NT2/D1 (cell line): ENCODE results near the gene C4B.
"Not testable (repeated sequence)": the region's sequence is repeated elsewhere in the genome, so short reads cannot be mapped to it uniquely, and the experiment has no call there.

ENCODE experiments used
- SUZ12 ChIP-seq: IDR thresholded peaks from 2 replicates; pipeline ENCODE4 v1.6.1; 2011; ENCODE audit not compliant: insufficient read length, insufficient read depth; ENCODE audit errors: extremely low read depth
- ZNF274 ChIP-seq: IDR thresholded peaks from 2 replicates; pipeline ENCODE4 v1.6.1; 2011; ENCODE audit warnings: mild to moderate bottlenecking, low read depth, low read length

GRCh38 chr6:32009537-32009936, 5.1 kb upstream of the C4B start:
- TF ChIP-seq SUZ12, ZNF274: not testable (repeated sequence)
